Endothelial cell of umbilical vein (primary cell): ENCODE results near the gene PSKH1. TPM values are rescaled to one million over a fixed set of nuclear protein-coding genes. Genes with fewer than 3 reads are reported as not detected.
"Not testable (repeated sequence)": the region's sequence is repeated elsewhere in the genome, so short reads cannot be mapped to it uniquely, and the experiment has no call there.

ENCODE experiments used
- BruUV-seq: library from RNA; stranded (reverse); fragments of 400-500 nt; replicated peaks from 2 replicates; lab custom pipeline; 2021; lab: Mats Ljungman, UMichigan
- CTCF ChIA-PET: fragments of 300-600, 350-600 bp; sonication (Branson Sonifier 250); formaldehyde crosslinking; loops from one replicate; lab custom pipeline; 2021; ENCODE audit warnings: antibody characterized with exemption, inconsistent platforms; lab: Charles Lee
- POLR2A ChIA-PET: fragments of 300-600, 350-600 bp; sonication (Branson Sonifier 250); formaldehyde crosslinking; loops from one replicate; lab custom pipeline; 2021; ENCODE audit warnings: antibody characterized with exemption, inconsistent platforms; lab: Charles Lee
- DNase-seq: peaks from one replicate; pipeline ENCODE4 v3.0.0-alpha.2; 2011; ENCODE audit warnings: low read depth, low spot score
- FAIRE-seq: peaks from 2 replicates; lab custom pipeline; 2011; peaks lifted over from hg19 to GRCh38; lab: Jason Lieb, UNC
- H2AFZ ChIP-seq: 2 replicates; pipeline ENCODE4 v1.6.0; 2012; ENCODE audit warnings: low read depth, low read length, control low read depth, inconsistent platforms
- H3K27ac ChIP-seq: 2 replicates; pipeline ENCODE4 v1.5.1; 2011; ENCODE audit warnings: low read depth, mild to moderate bottlenecking, control low read depth, low read length, moderate library complexity; ENCODE audit not compliant: insufficient read depth
- H3K27me3 ChIP-seq, 2 experiments: 2 replicates each; pipeline versions ENCODE4 v1.6.0 to v1.6.1; 2011; ENCODE audit warnings: low read length in 2 of 2, mixed read lengths in 1 of 2; ENCODE audit not compliant: control insufficient read depth in 2 of 2, insufficient read depth in 2 of 2
- H3K36me3 ChIP-seq, 2 experiments: 2 replicates in 1 of 2; 3 replicates in 1 of 2; pipeline ENCODE4 v1.5.1; 2011; ENCODE audit warnings: low read length in 2 of 2, mild to moderate bottlenecking in 1 of 2, moderate library complexity in 1 of 2; ENCODE audit not compliant: control insufficient read depth in 2 of 2, insufficient read depth in 2 of 2; ENCODE audit errors: extremely low read depth in 1 of 2
- H3K4me1 ChIP-seq: 3 replicates; pipeline ENCODE4 v1.5.1; 2011; ENCODE audit warnings: mild to moderate bottlenecking, low read length; ENCODE audit not compliant: control insufficient read depth, insufficient read depth; ENCODE audit errors: extremely low read depth
- H3K4me2 ChIP-seq: 2 replicates; pipeline ENCODE4 v1.6.1; 2011; ENCODE audit warnings: low read length, control low read depth, mixed read lengths; ENCODE audit not compliant: insufficient read depth
- H3K4me3 ChIP-seq, 3 experiments: fragments of 200-600 bp in 1 of 3; sonication (generic), shearing (Covaris generic) in 1 of 3; replicated peaks in 1 of 3; 2 replicates each; pipeline ENCODE4 v1.5.1; 2011 to 2016; ENCODE audit warnings: control low read depth in 3 of 3, low read length in 3 of 3, mild to moderate bottlenecking in 2 of 3, inconsistent platforms in 1 of 3, low read depth in 1 of 3, moderate library complexity in 1 of 3; ENCODE audit not compliant: insufficient read depth in 1 of 3
- H3K79me2 ChIP-seq: 2 replicates; pipeline ENCODE4 v1.6.0; 2012; ENCODE audit warnings: low read length, inconsistent platforms; ENCODE audit not compliant: control insufficient read depth, insufficient read depth
- H3K9ac ChIP-seq: replicated peaks from 2 replicates; pipeline ENCODE3; 2011; ENCODE audit warnings: low read length, control low read depth; ENCODE audit not compliant: insufficient read depth; ENCODE audit errors: extremely low read depth
- H3K9me1 ChIP-seq: replicated peaks from 3 replicates; pipeline ENCODE4 v1.6.0; 2011; ENCODE audit warnings: mild to moderate bottlenecking, low read length; ENCODE audit not compliant: control insufficient read depth, insufficient read depth; ENCODE audit errors: extremely low read depth
- H3K9me3 ChIP-seq: replicated peaks from 2 replicates; pipeline ENCODE4 v1.5.1; 2012; ENCODE audit warnings: low read length, inconsistent platforms; ENCODE audit not compliant: control insufficient read depth, insufficient read depth
- H4K20me1 ChIP-seq: replicated peaks from 2 replicates; pipeline ENCODE3; 2011; ENCODE audit warnings: mild to moderate bottlenecking, low read length; ENCODE audit not compliant: control insufficient read depth, insufficient read depth; ENCODE audit errors: extremely low read depth
- GATA2 ChIP-seq: IDR thresholded peaks from 2 replicates; pipeline ENCODE4 v1.7.0; 2011; ENCODE audit warnings: low read depth, mild to moderate bottlenecking, moderate library complexity, mixed read lengths, low read length; ENCODE audit not compliant: insufficient read length, insufficient read depth
- MYC ChIP-seq: IDR thresholded peaks from one replicate; pipeline ENCODE4 v1.6.1; 2011; ENCODE audit warnings: mild to moderate bottlenecking, low read depth, low read length
- POLR2A ChIP-seq: IDR thresholded peaks from 2 replicates; pipeline ENCODE4 v1.6.1; 2012; ENCODE audit warnings: low read depth, mild to moderate bottlenecking, control low read depth, low read length
- POLR2AphosphoS5 ChIP-seq: IDR thresholded peaks from 2 replicates; pipeline ENCODE4 v1.6.1; 2012; ENCODE audit warnings: low read depth, mild to moderate bottlenecking, control low read depth, low read length, moderate library complexity; ENCODE audit not compliant: insufficient read depth
- dilution Hi-C: fragments of 300-500 bp; cut with MboI; formaldehyde crosslinking; loops from one replicate; pipeline ENCODE4 v1.15.0; 2019; ENCODE audit warnings: low sequenced_read_pairs; ENCODE audit not compliant: extremely low pct_ligation_motif_present
- intact Hi-C: fragments of 100-400 bp; cut with micrococcal nuclease; formaldehyde crosslinking; loops from one replicate; pipeline ENCODE4 v1.10.0; 2022
- polyA plus RNA-seq, 4 experiments: library from polyadenylated mRNA; depleted of rRNA in 3 of 4; stranded (reverse) in 3 of 4; unstranded in 1 of 4; fragments of >200 nt; gene quantifications; 2 replicates each; pipeline versions ENCODE4 v1.2.1 to v1.2.3, GENCODE V29; 2011 to 2012; ENCODE audit warnings: missing spikeins in 1 of 4
- total RNA-seq: library from RNA; stranded (reverse); gene quantifications from 2 replicates; pipeline ENCODE4 v1.2.3, GENCODE V29; 2021
- TF ChIP-seq, protein P1 (sequence below): IDR thresholded peaks from 2 replicates; pipeline ENCODE4 v1.6.1; 2011; ENCODE audit not compliant: insufficient read depth, insufficient read length

The PSKH1 gene
- total and polyA plus RNA-seq, 2 donors (not counting 3 experiments of a cell fraction or from before 2014, with no cell fraction given): 25.9 to 42.6 TPM

DNA sequence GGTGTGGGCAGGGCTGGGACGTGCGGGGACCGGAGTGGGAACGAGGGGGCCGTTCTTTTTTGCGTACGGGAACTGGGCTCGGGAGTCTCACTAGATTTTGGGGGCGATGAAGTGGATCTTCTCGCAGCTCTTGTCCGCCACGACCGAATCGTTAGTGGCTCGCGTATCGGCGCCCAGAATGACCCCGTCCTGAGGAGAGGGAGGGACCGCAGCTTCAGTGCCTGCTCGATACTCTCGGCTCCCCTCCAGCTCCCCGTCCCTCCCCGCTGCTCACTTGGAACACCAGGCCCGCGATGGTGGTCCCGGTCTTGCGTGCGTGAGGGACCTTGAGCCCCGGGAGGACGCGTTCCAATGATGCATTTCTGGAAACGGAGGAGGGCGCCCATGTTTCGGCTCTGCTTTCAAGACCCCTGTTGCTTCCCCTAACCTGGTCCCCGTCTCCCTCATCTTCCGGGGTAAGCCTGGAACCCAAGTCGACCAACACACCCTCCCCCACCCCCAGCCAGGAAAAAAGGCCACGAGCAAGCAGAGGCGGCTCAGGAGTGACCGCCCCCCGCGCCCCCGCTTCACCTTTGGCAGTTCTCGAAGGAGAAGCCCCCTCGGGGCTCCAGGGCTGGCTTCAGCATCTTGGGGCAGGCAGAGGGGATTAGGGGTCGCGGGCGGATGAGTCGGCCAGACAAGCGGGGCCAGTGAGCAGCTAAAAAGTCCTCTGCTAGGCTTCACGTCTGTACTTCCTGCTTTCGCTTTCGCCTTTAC lies 43.2 kb downstream of the PSKH1 start, which contains the start of gene PSMB10:
TSS of gene PSMB10 (minus strand) at position 727 of the 756 bp plus-strand sequence. CDS start at position 626, 101 bp downstream.
- Histone ChIP-seq H3K36me3 (peaks cover 4 to 16% of the 10 kb centered on the region in 2 experiments), H3K79me2 (no peaks in the 10 kb centered on the region), H3K9ac (peak within 1 kb of the TSS; percentile 77), H3K4me1 (peaks cover 13% of the 10 kb centered on the region), H3K4me2 (peak within 1 kb of the TSS; percentile 78), H3K9me1 (no peaks in the 10 kb centered on the region), H3K4me3 (peak within 1 kb of the TSS; percentile 31 to 88 (median 58)), H4K20me1 (no peaks in the 10 kb centered on the region), H2AFZ (peak within 1 kb of the TSS; percentile 46), H3K27ac (peak within 1 kb of the TSS; percentile 36), H3K27me3 (no peaks in the 10 kb centered on the region), H3K9me3 (no peaks in the 10 kb centered on the region)
- TSS peak; percentile 51 for BruUV-seq
- CTCF ChIA-PET: interaction anchor here (0.6 to 5.7 kb wide), 10 partner anchors 10 to 120 kb away, joined by 3 to 42 read pairs (median 4); partner anchors contain the start of gene NRN1L
- no peak for FAIRE-seq
- TF ChIP-seq POLR2A (no peak), POLR2AphosphoS5 (peak; percentile 5)
- intact Hi-C loops: loop anchor here (2.0 kb wide), 1 partner anchor 104 kb away; no protein-coding TSS in a partner anchor
- DNase-seq: peak; percentile 47
- dilution Hi-C loops: no loop called here
- POLR2A ChIA-PET: interaction anchor here (0.8 to 0.9 kb wide), 2 partner anchors 24 to 30 kb away, joined by 3 to 5 read pairs; no protein-coding TSS in a partner anchor

DNA sequence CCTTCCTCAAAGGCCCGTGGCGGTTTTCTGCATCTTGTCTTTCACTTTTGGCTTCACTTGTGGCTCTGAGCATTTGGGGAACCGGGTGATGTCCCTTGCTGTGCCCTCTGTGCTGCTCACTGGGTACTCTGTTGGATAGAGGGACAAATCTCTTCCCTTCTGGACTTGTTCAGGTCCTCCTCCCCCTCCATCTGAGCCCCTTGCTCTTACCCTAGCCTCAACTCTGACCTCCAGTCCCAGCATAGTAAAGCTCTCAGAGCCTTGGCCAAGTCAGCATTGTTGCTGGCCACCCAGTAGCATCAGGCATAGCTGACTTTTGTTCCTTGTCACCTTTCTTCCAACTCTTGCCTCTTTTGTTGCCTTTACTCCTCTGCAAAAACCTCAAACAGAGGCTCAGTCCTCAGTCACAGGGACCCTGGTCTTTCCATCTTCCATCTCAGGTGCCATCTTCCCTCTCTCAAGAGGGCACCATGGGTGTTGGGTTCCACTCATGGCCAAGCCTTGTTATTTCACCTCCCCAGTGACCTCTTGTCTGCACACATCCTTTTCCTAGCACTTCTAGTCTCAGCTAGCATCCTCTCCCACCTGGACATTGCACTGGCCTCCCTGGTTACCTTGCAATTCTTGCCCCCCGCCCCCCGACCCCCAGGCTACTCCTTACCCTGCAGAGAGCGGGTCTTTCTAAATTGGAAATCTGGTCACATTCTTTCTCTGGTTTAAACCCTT lies 44.0 kb downstream of the PSKH1 start:
- POLR2A ChIA-PET: no interaction called here
- Histone ChIP-seq H3K9me3 (no peaks in the 10 kb centered on the region), H3K79me2 (no peaks in the 10 kb centered on the region), H3K27me3 (no peaks in the 10 kb centered on the region), H3K36me3 (peaks cover 4 to 17% of the 10 kb centered on the region in 2 experiments), H4K20me1 (no peaks in the 10 kb centered on the region), H3K4me3 (peak overlapping the region; percentile 31 to 88 (median 58)), H3K27ac (peak overlapping the region; percentile 36), H2AFZ (peak overlapping the region; percentile 46), H3K9ac (peak overlapping the region; percentile 77), H3K4me1 (peaks cover 13% of the 10 kb centered on the region), H3K9me1 (no peaks in the 10 kb centered on the region), H3K4me2 (peak overlapping the region; percentile 78)
- intact Hi-C loops (loop anchor here (2.0 kb wide), 1 partner anchor 104 kb away; no protein-coding TSS in a partner anchor), dilution Hi-C loops (no loop called here)
- CTCF ChIA-PET: interaction anchor here (0.7 to 5.7 kb wide), 7 partner anchors 30 to 122 kb away, joined by 3 to 42 read pairs (median 4); partner anchors contain the start of gene NRN1L
- TF ChIP-seq MYC (no peak), POLR2A (peak; percentile 71), GATA2 (no peak)
- TF ChIP-seq, protein P1, sequence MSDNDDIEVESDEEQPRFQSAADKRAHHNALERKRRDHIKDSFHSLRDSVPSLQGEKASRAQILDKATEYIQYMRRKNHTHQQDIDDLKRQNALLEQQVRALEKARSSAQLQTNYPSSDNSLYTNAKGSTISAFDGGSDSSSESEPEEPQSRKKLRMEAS: no peak
- DNase-seq (peak; percentile 64), FAIRE-seq (peak; percentile 86)
- no TSS peak for BruUV-seq

DNA sequence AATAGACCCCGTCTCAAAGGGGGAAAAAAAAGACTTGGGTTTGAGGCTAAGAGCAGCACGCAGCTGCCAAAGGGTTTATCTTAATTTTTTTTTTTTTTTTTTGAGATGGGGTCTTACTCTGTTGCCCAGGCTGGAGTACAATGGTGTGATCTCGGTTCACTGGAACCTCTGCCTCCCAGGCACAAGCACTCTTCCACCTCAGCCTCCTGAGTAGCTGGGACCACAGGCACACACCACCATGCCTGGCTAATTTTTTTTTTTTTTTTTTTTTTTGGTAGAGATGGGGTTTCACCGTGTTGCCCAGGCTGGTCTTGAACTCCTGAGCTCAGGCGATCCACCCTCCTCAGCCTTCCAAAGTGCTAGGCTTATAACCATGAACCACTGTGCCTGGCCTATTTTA lies 44.7 kb downstream of the PSKH1 start:
- POLR2A ChIA-PET, H3K9ac ChIP-seq, dilution Hi-C loops, H3K79me2 ChIP-seq, BruUV-seq, H3K27me3 ChIP-seq, FAIRE-seq, H3K4me3 ChIP-seq, DNase-seq, H3K9me3 ChIP-seq, H3K9me1 ChIP-seq, H3K4me2 ChIP-seq, H4K20me1 ChIP-seq, H2AFZ ChIP-seq, H3K27ac ChIP-seq: not testable (repeated sequence)
- Histone ChIP-seq H3K4me1 (peaks cover 13% of the 10 kb centered on the region), H3K36me3 (peaks cover 4 to 20% of the 10 kb centered on the region in 2 experiments)
- intact Hi-C loops: loop anchor here (2.0 kb wide), 1 partner anchor 103 kb away; no protein-coding TSS in a partner anchor
- CTCF ChIA-PET: interaction anchor here (0.9 kb wide), 1 partner anchor 122 kb away, joined by 3 read pairs; no protein-coding TSS in a partner anchor
